OCI-LY7 (cell line): Measurements from ENCODE around the gene PAX4. TPM values are rescaled to one million over a fixed set of nuclear protein-coding genes. Genes with fewer than 3 reads are reported as not detected.

Source experiments
- BruUV-seq: library from RNA; stranded (reverse); fragments of 400-500 nt; replicated peaks from 2 replicates; lab custom pipeline; 2021; lab: Mats Ljungman, UMichigan
- CTCF ChIA-PET: fragments of 300-600 bp; sonication (Branson Sonifier 250); formaldehyde crosslinking; loops from one replicate; lab custom pipeline; 2022; ENCODE audit warnings: antibody characterized with exemption; ENCODE audit not compliant: unreplicated experiment; lab: Charles Lee
- POLR2A ChIA-PET: fragments of 300-600 bp; sonication (Branson Sonifier 250); formaldehyde crosslinking; loops from one replicate; lab custom pipeline; 2022; ENCODE audit warnings: antibody characterized with exemption; lab: Charles Lee
- DNase-seq: peaks from one replicate; pipeline ENCODE4 v3.0.0-alpha.2; 2015; ENCODE audit warnings: low spot score
- H2AFZ ChIP-seq: fragments of 200-600 bp; sonication (generic), shearing (Covaris generic); 2 replicates; pipeline ENCODE4 v1.6.1; 2014; ENCODE audit warnings: mild to moderate bottlenecking, antibody characterized with exemption, low read length, moderate library complexity
- H3K27ac ChIP-seq: fragments of 200-600 bp; sonication (generic); 2 replicates; pipeline ENCODE4 v1.5.1; 2014; ENCODE audit warnings: mixed run types, low read depth, mild to moderate bottlenecking, moderate library complexity, low read length, inconsistent platforms; ENCODE audit not compliant: poor library complexity, severe bottlenecking
- H3K36me3 ChIP-seq: fragments of 200-600 bp; sonication (generic); 2 replicates; pipeline ENCODE4 v1.6.1; 2014; ENCODE audit warnings: mild to moderate bottlenecking, antibody characterized with exemption, low read length, moderate library complexity, mixed read lengths; ENCODE audit not compliant: insufficient read depth
- H3K4me1 ChIP-seq: fragments of 200-600 bp; sonication (generic); 2 replicates; pipeline ENCODE4 v1.5.1; 2014; ENCODE audit warnings: mild to moderate bottlenecking, low read length; ENCODE audit not compliant: insufficient read depth, poor library complexity, severe bottlenecking
- H3K4me2 ChIP-seq: fragments of 200-600 bp; sonication (generic); 2 replicates; pipeline ENCODE4 v1.6.1; 2014; ENCODE audit warnings: mild to moderate bottlenecking, low read length
- H3K4me3 ChIP-seq: fragments of 200-600 bp; sonication (generic); 2 replicates; pipeline ENCODE4 v1.5.1; 2014; ENCODE audit warnings: mild to moderate bottlenecking, low read depth, low read length; ENCODE audit not compliant: poor library complexity, severe bottlenecking
- H3K79me2 ChIP-seq: fragments of 200-600 bp; sonication (generic); 2 replicates; pipeline ENCODE4 v1.6.1; 2016; ENCODE audit warnings: low read depth, mild to moderate bottlenecking, low read length, moderate library complexity, mixed read lengths; ENCODE audit not compliant: insufficient read depth
- H3K9me2 ChIP-seq: fragments of 200-600 bp; sonication (generic); 2 replicates; pipeline ENCODE4 v1.6.1; 2016; ENCODE audit warnings: mild to moderate bottlenecking, low read length, mixed read lengths; ENCODE audit not compliant: insufficient read depth
- H3K9me3 ChIP-seq: fragments of 200-600 bp; sonication (generic); 2 replicates; pipeline ENCODE4 v1.6.1; 2014; ENCODE audit warnings: mild to moderate bottlenecking, mixed run types, low read length, mixed read lengths
- H4K20me1 ChIP-seq: fragments of 200-600 bp; sonication (generic); 2 replicates; pipeline ENCODE4 v1.6.1; 2014; ENCODE audit warnings: mild to moderate bottlenecking, antibody characterized with exemption, low read length, moderate library complexity, mixed read lengths; ENCODE audit not compliant: insufficient read depth
- CTCF ChIP-seq: fragments of 200-600 bp; sonication (generic); conservative IDR thresholded peaks from 2 replicates; pipeline ENCODE4 v1.5.1; 2014; ENCODE audit warnings: mild to moderate bottlenecking, antibody characterized with exemption, low read length, moderate library complexity, mixed read lengths
- EZH2phosphoT487 ChIP-seq: fragments of 200-600 bp; sonication (generic); IDR thresholded peaks from 2 replicates; pipeline ENCODE4 v1.6.1; 2018; ENCODE audit warnings: low read depth, borderline replicate concordance, mild to moderate bottlenecking, mixed run types, antibody characterized with exemption, low read length, moderate library complexity, mixed read lengths
- intact Hi-C: fragments of 100-400 bp; cut with micrococcal nuclease; formaldehyde crosslinking; loops from one replicate; pipeline ENCODE4 v1.10.0; 2022; ENCODE audit not compliant: unreplicated experiment
- total RNA-seq, 2 experiments: library from RNA; depleted of rRNA in 1 of 2; stranded (reverse); fragments of >200 nt in 1 of 2; shearing (Covaris generic) in 1 of 2; gene quantifications; 2 replicates each; pipeline ENCODE4 v1.2.3, GENCODE V29; 2014 to 2022

The PAX4 gene
- total RNA-seq, 2 experiments from 2014 or later: not detected

- ChIA-PET POLR2A (interaction anchor here (0.6 to 2.4 kb wide), 5 partner anchors 8 to 99 kb away, joined by 3 to 9 read pairs (median 4); no protein-coding TSS in a partner anchor), CTCF (interaction anchor here (0.9 kb wide), 1 partner anchor 10 kb away, joined by 3 read pairs; no protein-coding TSS in a partner anchor)
- intact Hi-C loops: no loop called here
- BruUV-seq: no TSS peak
- Histone ChIP-seq H3K9me2 (no peaks in the 10 kb centered on the region), H3K4me2 (no peak overlapping the region), H3K9me3 (no peaks in the 10 kb centered on the region), H2AFZ (no peak overlapping the region), H3K36me3 (peaks cover 74% of the 10 kb centered on the region), H3K4me1 (no peaks in the 10 kb centered on the region), H3K79me2 (peaks cover 100% of the 10 kb centered on the region), H4K20me1 (peaks cover 43% of the 10 kb centered on the region), H3K27ac (no peak overlapping the region), H3K4me3 (no peak overlapping the region)
- no peak for DNase-seq
- TF ChIP-seq EZH2phosphoT487: no peak
- TF ChIP-seq CTCF: no peak
These were observed 48.7 kb upstream of the PAX4 start for GRCh38 chr7:127666602-127667001.

DNA sequence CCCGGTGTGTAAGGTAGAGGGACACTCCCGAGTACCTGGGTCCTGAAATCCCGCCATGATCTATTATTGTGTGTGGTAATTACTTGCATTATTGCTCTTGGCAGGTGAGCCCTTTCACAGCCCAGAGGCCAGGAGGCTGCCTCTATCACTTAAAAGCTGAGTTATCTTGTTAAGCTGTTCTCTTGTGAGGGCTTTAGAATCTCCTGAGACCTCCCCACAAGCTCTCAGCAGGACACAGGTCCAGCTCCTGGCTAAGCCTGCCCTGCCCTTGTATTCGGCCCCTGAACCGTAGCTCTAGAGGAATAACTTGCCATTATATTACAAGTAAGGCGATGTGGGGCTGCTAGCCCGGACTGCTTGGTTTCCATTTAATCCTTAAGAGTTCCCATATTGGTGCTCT, 48.0 kb upstream of the PAX4 start:
- intact Hi-C loops: no loop called here
- H3K9me3 ChIP-seq: no peaks in the 10 kb centered on the region
- H3K9me2 ChIP-seq: no peaks in the 10 kb centered on the region
- BruUV-seq: no TSS peak
- CTCF ChIA-PET: no interaction called here
- H3K4me3 ChIP-seq: no peak overlapping the region
- peaks cover 74% of the 10 kb centered on the region for H3K36me3 ChIP-seq
- no peak overlapping the region for H3K27ac ChIP-seq
- TF ChIP-seq CTCF: no peak
- TF ChIP-seq EZH2phosphoT487: no peak
- no peaks in the 10 kb centered on the region for H3K4me1 ChIP-seq
- peaks cover 100% of the 10 kb centered on the region for H3K79me2 ChIP-seq
- no peak overlapping the region for H3K4me2 ChIP-seq
- POLR2A ChIA-PET: interaction anchor here (0.6 to 2.4 kb wide), 5 partner anchors 9 to 1944 kb away, joined by 3 to 9 read pairs (median 3); no protein-coding TSS in a partner anchor
- peaks cover 43% of the 10 kb centered on the region for H4K20me1 ChIP-seq
- H2AFZ ChIP-seq: no peak overlapping the region
- DNase-seq: no peak

DNA sequence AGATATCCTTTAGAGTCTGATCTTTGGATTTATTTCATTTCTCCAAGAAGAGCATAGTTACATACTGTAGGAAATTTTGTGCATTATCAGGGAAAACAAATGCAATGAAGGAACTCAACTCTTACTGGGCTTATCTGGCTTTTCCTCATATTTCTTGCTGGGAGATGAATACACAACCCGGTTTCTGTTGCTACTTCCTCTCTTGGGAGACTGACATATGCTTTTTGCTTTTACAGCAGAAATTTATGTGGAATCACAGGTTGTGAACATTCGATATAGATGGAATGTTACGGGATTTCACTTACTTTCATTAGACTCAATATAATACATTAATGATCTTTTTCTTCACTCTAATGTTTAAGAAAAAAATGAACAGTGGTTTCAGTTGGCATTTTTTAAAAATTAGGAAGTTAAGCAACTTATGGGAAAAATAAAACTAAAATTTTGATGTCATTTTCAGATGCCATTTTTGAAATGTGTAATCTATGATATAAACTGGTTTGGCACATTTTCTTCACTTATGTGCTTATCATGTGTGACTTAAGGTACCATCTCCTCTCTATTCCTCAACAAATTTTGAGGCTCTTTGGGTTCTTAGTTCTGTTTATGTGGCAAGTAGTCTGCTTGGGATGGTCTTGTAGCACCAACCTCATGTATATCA, 41.2 kb upstream of the PAX4 start:
- Histone ChIP-seq H4K20me1 (peaks cover 48% of the 10 kb centered on the region), H3K9me3 (no peaks in the 10 kb centered on the region), H3K79me2 (peaks cover 100% of the 10 kb centered on the region), H3K4me2 (no peak overlapping the region), H3K27ac (no peak overlapping the region), H2AFZ (no peak overlapping the region), H3K9me2 (no peaks in the 10 kb centered on the region), H3K36me3 (peaks cover 92% of the 10 kb centered on the region), H3K4me3 (no peak overlapping the region), H3K4me1 (peaks cover 18% of the 10 kb centered on the region)
- no TSS peak for BruUV-seq
- no peak for DNase-seq
- TF ChIP-seq CTCF (no peak), EZH2phosphoT487 (no peak)
- CTCF ChIA-PET: no interaction called here
- intact Hi-C loops: no loop called here
- POLR2A ChIA-PET: no interaction called here
